ENCODE results near the gene ITGAE.

Gene ITGAE

GRCh38 chr17:3818786-3819185 is 17.8 kb upstream of the ITGAE start:
- DNase-seq: no peak

- DNase-seq: no peak
Measured at GRCh38 chr17:3817851-3818605, 17.0 kb upstream of the ITGAE start.

DNA sequence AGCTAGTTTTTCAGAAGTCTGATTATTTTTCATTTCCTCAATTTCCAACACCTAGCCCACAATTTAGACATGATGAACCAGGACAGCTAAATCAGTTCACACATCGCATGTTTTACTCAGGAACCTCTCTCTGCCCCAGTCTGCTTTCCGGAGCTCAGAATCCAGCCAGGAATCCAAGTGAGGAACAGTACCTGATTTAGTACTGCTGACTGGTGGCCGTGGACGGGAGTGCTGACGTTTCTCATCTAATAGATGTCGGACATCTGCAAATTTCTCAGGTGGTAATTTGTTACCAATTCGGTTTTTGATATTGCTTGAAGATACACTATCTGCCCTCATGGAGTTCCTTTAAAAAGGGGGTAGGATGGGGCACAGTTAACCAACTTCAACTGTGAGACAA is 14.9 kb upstream of the ITGAE start:
- no peak for DNase-seq

- no peak for DNase-seq
Measured at GRCh38 chr17:3815122-3815521, 14.1 kb upstream of the ITGAE start.

- no peak for DNase-seq
Measured at GRCh38 chr17:3814361-3814760, 13.4 kb upstream of the ITGAE start.

DNA sequence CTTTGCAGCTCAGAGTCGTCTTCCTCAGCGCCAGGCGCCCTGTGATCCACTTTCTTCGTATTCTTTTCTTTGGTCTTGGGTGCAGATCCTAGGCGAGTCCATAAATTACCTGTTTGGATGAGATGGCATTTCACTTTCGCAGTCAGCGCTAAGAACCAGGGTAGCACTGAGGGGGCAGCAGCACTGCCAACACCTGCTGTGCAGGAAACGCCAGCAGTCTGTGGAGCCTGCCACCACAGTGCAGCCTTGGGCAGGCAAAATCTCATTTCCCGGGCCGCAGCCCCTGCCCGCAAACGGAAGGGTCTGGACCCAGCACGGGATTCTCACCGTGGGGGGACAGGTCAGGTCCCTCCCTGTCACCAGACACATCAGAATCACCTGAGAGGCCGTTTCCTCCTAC is 12.2 kb upstream of the ITGAE start:
- no peak for DNase-seq

GRCh38 chr17:3812771-3813170 is 11.8 kb upstream of the ITGAE start:
- DNase-seq: no peak

GRCh38 chr17:3812284-3812683 is 11.3 kb upstream of the ITGAE start:
- DNase-seq: no peak

DNA sequence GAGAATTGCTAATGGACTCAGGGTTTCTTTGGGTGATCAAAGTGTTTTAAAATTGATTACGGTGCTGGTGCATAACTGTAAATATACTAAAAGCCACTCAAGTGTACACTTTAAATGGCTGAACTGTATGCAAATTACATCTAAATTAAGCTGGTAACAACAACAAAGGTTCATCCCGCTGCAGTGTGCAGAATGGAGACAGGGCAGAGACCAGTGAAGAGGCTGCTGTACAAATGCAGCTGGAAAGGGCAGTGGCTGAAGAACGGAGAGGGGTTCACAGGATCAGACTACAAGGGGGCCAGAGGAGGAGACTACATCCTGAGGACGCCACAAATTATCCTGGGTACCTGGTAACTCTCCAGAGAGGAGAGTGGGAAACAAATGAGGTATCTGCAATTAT is 9.0 kb upstream of the ITGAE start:
- DNase-seq: no peak

DNA sequence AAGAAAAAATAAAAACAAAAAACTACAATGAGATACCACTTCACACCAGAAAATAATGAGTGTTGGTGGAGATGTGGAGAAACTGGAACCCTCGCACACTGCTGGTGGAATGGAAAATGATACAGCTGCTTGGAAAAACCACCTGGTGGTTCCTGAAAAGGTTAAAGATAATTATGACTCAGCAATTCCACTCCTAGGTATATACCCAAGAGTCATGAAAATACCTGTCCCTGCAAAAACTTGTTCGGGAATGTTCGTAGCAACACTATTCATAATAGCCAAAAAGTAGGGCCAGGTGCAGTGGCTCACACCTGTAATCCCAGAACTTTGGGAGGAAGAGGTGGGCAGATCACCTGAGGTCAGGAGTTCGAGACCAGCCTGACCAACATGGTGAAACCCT is 8.1 kb upstream of the ITGAE start:
- no peak for DNase-seq

- DNase-seq: no peak
Measured at GRCh38 chr17:3808701-3809100, 7.7 kb upstream of the ITGAE start.

DNA sequence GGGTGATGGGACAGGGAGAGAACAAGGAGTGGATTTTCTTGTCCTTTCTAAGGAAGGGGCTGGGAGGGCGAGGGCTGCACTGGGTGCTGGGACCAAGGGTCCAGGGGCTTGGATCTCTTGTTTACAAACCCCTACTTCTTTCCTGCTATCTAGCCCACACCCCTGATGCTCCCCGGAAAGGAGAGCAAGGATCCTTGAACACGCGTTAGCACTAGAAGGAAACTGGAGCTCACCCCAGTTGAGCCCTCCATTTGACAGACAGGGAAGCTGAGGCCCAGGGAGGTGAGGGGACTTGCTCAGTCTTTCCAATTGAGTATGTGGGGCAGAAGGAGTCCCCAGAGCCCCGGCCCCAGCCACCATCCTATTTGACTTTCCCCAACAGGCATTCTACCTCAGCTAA is 4.6 kb upstream of the ITGAE start:
- no peak for DNase-seq

- no peak for DNase-seq
Measured at GRCh38 chr17:3804503-3804931, 3.5 kb upstream of the ITGAE start.

DNA sequence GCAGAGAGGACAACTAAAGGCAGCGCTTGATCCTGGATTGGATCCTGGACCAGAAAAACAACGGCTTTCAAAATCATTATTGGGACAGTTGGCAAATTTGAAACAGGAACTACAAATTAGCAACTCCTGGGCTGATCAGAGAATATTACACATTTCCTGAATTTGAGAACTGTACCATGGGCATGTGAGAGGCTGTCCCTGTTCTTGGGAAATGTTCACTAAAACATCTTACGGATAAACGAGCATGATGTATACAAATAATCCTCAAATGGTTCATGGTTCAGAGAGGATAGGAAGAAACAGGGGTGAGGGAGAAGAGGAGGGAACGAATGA is 2.3 kb upstream of the ITGAE start:
- no peak for DNase-seq

GRCh38 chr17:3802461-3803307 is 1.7 kb upstream of the ITGAE start:
- no peak for DNase-seq

- DNase-seq: no peak
Measured at GRCh38 chr17:3801792-3802191, 804 bp upstream of the ITGAE start.

GRCh38 chr17:3801347-3801746 is 359 bp upstream of the ITGAE start:
- DNase-seq: no peak

DNA sequence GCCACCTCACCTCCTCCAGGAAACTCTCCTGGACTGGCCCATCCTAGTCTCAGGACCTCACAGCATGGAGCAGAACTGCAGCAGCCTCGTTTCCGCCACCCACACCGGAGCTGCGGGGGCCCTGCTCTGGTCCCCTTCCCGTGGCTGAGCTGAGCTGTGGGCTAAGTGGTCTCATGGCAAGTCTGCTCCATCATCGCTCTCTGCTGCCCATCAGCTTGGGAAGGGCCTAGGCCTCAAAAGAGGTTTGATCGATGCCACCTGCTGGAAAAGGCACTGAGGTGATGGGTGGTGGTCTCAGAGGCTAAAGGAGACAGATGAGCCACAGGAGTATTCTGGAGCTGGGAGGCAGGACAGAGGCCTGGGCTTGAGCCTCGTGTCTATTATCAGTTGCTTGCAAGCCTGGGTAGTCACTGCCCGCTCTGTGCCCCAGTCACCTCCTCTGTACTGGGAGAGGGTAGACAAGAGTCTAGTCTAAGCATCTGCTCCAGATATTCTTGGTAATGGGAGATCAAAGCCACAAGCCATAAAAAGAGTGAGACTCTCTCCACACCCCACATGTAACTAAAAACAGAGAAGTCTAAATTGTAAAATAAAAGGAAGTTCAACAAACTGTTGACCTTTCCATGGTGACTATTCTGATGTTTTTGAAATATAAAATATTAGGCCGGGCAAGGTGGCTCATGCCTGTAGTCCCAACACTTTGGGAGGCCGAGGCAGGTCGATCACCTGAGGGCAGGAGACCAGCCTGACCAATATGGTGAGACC is 1.6 kb downstream of the ITGAE start:
- DNase-seq: no peak

DNA sequence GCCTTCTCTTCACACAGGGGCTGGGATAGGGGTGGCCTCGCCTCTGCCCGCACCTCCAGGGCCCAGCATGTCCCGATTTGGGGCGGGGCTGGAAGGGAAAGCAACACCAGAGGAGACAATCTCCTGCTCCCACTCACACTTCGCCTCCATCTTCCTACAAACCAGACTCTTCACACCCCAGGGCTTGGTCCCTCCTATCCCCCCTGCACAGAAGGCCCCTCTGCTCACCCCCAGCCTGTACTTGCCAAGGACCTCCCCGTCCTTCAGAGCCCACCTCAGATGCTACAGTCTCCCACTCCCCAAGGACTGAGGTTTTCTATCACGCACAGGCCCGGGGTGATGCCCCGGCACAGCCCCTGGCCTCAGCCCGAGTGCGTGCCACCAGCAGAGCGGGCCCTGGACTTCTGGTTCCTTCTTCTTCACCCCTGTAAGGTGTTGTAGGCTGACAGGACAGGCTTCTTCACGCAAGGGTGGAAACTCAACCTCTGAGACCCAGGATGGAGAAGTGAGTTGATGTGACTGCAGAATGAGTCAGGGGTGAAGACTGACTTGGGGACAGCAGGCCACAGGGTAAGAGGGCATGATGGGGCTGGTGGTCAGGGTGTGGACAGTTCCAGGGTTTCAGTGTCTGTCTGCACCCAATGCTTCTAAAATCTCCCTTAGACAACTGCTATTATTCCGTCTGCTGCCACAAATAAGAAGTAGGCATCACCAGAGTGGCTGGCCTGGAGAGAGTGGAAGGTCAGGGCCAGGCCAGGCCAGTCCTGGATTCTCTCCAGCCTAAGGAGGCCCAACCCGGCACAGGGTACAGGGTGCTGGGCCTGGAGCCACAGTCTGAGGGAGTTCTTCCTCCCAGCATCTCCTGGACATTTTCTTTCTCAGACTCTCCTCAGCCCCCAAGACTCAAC is 2.5 kb downstream of the ITGAE start:
- DNase-seq: no peak

- DNase-seq: no peak
Measured at GRCh38 chr17:3796822-3797170, 4.2 kb downstream of the ITGAE start.

DNA sequence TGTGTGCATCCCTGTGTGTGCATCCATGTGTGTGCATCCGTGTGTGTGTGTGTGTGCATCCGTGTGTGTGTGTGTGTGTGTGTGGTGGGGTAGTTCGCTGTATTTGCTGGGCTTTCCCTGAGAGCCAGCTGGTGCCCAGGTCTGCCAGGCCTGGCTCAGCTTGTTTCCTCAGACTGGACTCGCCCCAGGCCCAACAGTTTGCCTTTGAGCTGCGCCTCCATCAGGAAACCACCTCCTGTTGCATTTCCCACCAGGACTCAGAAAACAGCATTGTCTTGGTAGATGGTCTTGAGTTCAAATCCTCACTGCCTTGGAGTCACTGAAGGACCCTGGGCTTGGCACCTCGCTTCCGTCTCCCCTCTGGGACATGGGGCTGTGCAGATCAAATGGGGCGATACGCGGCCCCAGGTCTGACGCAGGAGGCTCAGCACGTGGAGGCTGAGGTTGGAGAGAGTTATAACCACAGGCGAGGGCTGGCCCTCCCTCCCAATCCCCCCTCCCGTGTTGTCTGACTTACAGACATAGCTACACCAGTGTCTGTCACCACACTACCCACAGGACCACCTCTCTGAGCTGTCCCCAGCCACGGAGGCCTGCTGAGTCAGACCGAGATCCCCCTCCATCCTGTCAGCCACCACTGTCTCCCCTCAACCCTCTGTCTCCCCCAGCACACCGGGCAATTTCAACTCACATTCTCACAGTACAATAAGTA is 4.7 kb downstream of the ITGAE start:
- DNase-seq: peak; percentile 59
